ENCODE results near the gene NLE1. TPM values are rescaled to one million over a fixed set of nuclear protein-coding genes. Genes with fewer than 3 reads are reported as not detected.
"Not testable (repeated sequence)": the region's sequence is repeated elsewhere in the genome, so short reads cannot be mapped to it uniquely, and the experiment has no call there.

The NLE1 gene
- total RNA-seq, 1 donor from 2014 or later: 45.3 TPM

- Mint-ChIP-seq H3K4me3 (no peak overlapping the region), H3K27ac (no peak overlapping the region), H3K4me1 (peaks cover 2% of the 10 kb centered on the region), H3K27me3 (peaks cover 13% of the 10 kb centered on the region), H3K9me3 (peaks cover 4% of the 10 kb centered on the region), H3K36me3 (ENCODE audit: low read depth) (no peaks in the 10 kb centered on the region)
- intact Hi-C loops (cut with micrococcal nuclease): no loop called here
- no peak for DNase-seq
Measured at GRCh38 chr17:35154196-35155165, 12.4 kb upstream of the NLE1 start.

DNA sequence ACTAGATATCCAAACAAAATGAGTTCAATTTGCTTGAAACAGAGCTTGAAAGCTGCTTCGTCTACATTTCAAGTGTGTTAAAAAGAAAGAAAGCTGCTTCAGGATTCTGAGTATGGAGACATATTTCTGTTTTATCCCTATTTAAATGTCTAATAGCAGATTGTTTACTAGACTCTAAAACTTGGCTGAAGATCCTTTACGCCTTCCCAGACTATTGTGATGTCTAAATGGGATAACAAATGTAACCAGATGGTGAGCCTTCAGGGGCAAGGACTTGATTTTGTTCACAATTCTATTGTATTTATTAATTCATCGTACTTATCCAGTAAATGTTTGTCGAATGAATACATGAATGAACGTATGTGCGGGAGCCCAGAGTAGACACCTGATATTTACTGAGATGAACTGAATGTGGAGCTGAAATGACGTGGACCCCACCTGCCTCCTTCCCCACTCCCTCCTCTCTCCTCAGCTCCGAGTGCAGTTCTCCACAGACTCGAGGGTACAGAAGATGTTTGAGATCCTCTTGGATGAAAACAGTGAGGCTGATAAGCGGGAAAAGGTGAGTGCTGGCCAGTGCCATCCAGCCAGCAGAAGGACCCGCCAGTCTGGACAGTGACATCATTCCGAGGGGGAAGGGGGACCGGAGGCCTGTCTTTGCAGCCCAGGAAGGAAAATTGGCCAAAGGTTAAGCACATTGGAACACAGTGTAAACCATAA, 10.5 kb upstream of the NLE1 start:
- DNase-seq: no peak
- intact Hi-C loops (cut with micrococcal nuclease): no loop called here
- Mint-ChIP-seq H3K4me1 (peaks cover 2% of the 10 kb centered on the region), H3K36me3 (ENCODE audit: low read depth) (no peaks in the 10 kb centered on the region), H3K27me3 (peaks cover 10% of the 10 kb centered on the region), H3K27ac (no peak overlapping the region), H3K4me3 (no peak overlapping the region), H3K9me3 (no peaks in the 10 kb centered on the region)

DNA sequence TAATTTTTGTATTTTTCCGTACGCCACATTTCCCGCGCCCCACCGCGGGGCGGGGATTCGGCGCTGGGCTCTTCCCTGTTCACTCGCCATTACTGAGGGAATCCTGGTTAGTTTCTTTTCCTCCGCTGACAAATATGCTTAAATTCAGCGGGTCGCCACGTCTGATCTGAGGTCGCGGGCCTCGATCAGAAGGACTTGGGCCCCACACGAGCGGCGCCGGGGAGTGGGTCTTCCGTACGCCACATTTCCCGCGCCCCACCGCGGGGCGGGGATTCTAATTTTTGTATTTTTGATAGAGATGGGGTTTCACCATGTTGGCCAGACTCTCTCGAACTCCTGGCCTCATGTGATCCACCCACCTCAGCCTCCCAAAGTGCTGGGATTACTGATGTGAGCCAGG, 9.0 kb upstream of the NLE1 start:
- intact Hi-C loops (cut with micrococcal nuclease); DNase-seq; H3K4me3 Mint-ChIP-seq; H3K27ac Mint-ChIP-seq; H3K36me3 Mint-ChIP-seq (ENCODE audit: low read depth); H3K4me1 Mint-ChIP-seq; H3K9me3 Mint-ChIP-seq: not testable (repeated sequence)
- H3K27me3 Mint-ChIP-seq: peaks cover 10% of the 10 kb centered on the region

DNA sequence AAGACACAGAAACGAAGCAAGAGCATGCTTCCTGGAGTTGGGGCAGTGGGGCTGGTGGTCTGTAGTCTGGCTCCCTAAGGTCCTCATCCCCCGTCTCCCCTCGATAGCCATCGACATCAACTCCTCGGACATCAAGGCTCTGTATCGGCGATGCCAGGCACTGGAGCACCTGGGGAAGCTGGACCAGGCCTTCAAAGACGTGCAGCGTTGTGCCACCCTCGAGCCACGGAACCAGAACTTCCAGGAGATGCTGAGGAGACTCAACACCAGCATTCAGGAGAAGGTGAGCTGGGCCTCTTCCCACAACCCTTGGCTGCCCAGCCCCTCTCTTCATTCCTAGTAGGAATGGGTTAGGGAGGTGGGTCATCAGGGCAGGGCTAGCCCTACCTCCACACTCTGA, 7.8 kb upstream of the NLE1 start:
- no peak overlapping the region for H3K4me3 Mint-ChIP-seq
- H3K27me3 Mint-ChIP-seq: peaks cover 10% of the 10 kb centered on the region
- intact Hi-C loops (cut with micrococcal nuclease): loop anchor here (10.0 kb wide), 1 partner anchor 595 kb away; no protein-coding TSS in a partner anchor

DNA sequence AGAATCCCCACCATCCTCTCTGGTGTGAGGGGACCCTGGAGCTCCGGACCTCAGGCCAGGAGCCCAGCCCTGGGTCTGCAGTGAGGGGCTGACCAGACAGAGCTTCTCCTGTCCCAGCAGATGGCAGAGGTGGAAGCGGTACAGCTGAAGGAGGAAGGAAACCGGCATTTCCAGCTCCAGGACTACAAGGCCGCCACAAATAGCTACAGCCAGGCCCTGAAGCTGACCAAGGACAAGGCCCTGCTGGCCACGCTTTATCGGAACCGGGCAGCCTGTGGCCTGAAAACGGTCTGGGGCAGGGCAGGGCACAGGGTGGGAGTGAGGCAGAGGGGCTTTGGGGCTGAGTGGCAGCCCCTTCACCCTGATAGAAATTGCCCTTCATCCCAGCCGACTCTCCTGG, 6.0 kb upstream of the NLE1 start:
- Mint-ChIP-seq H3K36me3 (ENCODE audit: low read depth) (no peaks in the 10 kb centered on the region), H3K4me1 (peaks cover 6% of the 10 kb centered on the region), H3K27ac (no peak overlapping the region), H3K4me3 (no peak overlapping the region), H3K27me3 (peaks cover 8% of the 10 kb centered on the region), H3K9me3 (no peaks in the 10 kb centered on the region)
- no peak for DNase-seq
- intact Hi-C loops (cut with micrococcal nuclease): loop anchor here (10.0 kb wide), 1 partner anchor 597 kb away; no protein-coding TSS in a partner anchor

More for the DNA sequence above, 7.8 kb upstream of the NLE1 start:
- no peak for DNase-seq
- no peaks in the 10 kb centered on the region for H3K9me3 Mint-ChIP-seq
- no peak overlapping the region for H3K27ac Mint-ChIP-seq
- H3K36me3 Mint-ChIP-seq (ENCODE audit: low read depth): no peaks in the 10 kb centered on the region
- H3K4me1 Mint-ChIP-seq: no peaks in the 10 kb centered on the region

DNA sequence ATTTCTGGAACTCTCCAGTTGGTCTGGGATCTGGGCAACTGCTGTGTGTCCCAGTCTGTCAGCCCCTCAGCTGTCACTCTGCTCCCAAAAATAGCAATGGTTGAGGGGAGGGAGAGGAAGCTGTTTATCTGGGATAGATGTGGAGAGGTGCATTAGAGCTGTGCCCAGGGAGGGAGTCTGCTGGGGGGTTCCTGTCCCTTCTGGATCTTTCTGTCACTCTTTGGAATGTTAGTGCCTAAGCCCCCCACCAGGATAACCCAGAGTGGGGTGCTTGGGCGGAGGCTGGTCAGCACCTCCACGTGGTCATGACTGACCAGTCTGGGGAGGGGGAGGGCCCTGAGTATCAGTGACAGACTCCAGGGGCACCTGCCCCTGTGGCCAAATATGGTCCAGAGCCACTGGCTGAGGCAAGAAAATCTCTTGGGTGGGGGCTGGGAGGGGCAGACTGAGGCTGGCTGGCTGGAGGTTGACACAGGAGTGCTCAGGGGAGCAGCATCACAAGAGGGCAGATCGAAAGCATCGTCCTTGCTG, 5.3 kb upstream of the NLE1 start, which contains the start of gene UNC45B:
Gene UNC45B, plus strand, starts transcription at position 443 of the 531 bp plus-strand sequence. CDS start 447 bp downstream, outside the sequence.
- intact Hi-C loops (cut with micrococcal nuclease): loop anchor here (10.0 kb wide), 1 partner anchor 597 kb away; no protein-coding TSS in a partner anchor
- no peaks in the 10 kb centered on the region for H3K9me3 Mint-ChIP-seq
- H3K27me3 Mint-ChIP-seq: peaks cover 4% of the 10 kb centered on the region
- no peak within 1 kb of the TSS for H3K4me3 Mint-ChIP-seq
- H3K36me3 Mint-ChIP-seq (ENCODE audit: low read depth): no peaks in the 10 kb centered on the region
- DNase-seq: no peak
- H3K27ac Mint-ChIP-seq: no peak within 1 kb of the TSS
- peaks cover 7% of the 10 kb centered on the region for H3K4me1 Mint-ChIP-seq

- Mint-ChIP-seq H3K36me3 (ENCODE audit: low read depth) (peaks cover 1% of the 10 kb centered on the region), H3K27ac (no peak overlapping the region), H3K9me3 (no peaks in the 10 kb centered on the region), H3K4me1 (peaks cover 10% of the 10 kb centered on the region), H3K4me3 (no peak overlapping the region), H3K27me3 (no peaks in the 10 kb centered on the region)
- intact Hi-C loops (cut with micrococcal nuclease): loop anchor here (10.0 kb wide), 1 partner anchor 598 kb away; no protein-coding TSS in a partner anchor
- DNase-seq: no peak
Measured at GRCh38 chr17:35146214-35146833, 4.2 kb upstream of the NLE1 start.

GRCh38 chr17:35144840-35145239, 2.7 kb upstream of the NLE1 start:
- H3K4me1 Mint-ChIP-seq: peaks cover 14% of the 10 kb centered on the region
- peaks cover 1% of the 10 kb centered on the region for H3K36me3 Mint-ChIP-seq (ENCODE audit: low read depth)
- H3K27ac Mint-ChIP-seq: no peak overlapping the region
- H3K27me3 Mint-ChIP-seq: no peaks in the 10 kb centered on the region
- DNase-seq: no peak
- intact Hi-C loops (cut with micrococcal nuclease): loop anchor here (10.0 kb wide), 1 partner anchor 600 kb away; no protein-coding TSS in a partner anchor
- H3K9me3 Mint-ChIP-seq: no peaks in the 10 kb centered on the region
- no peak overlapping the region for H3K4me3 Mint-ChIP-seq

GRCh38 chr17:35142467-35142796, 329 bp upstream of the NLE1 start:
- Mint-ChIP-seq H3K36me3 (ENCODE audit: low read depth) (peaks cover 16% of the 10 kb centered on the region), H3K27me3 (no peaks in the 10 kb centered on the region), H3K4me3 (peak overlapping the region; percentile 83), H3K9me3 (no peaks in the 10 kb centered on the region), H3K4me1 (peaks cover 17% of the 10 kb centered on the region), H3K27ac (peak overlapping the region; percentile 81)
- intact Hi-C loops (cut with micrococcal nuclease): loop anchor here (1.0 to 10.0 kb wide), 3 partner anchors 72 to 602 kb away; partner anchors contain the start of gene SLFN5
- DNase-seq: no peak

DNA sequence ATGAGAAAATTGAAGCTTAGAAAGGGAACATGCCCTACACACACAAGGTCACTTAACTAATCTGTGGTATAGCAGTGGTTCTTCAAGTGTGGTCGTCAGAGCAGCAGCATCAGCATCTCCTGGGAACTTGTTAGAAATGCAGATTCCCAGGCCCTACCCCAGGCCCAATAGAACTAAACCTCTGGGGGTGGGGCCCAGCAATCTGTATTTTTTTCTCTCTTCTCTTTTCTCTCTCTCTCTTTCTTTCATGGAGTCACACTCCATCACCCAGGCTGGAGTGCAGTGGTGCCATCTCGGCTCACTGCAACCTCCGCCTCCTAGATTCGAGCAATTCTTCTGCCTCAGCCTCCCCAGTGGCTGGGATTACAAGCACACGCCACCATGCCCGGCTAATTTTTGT, 3.9 kb downstream of the NLE1 start:
- H3K4me3 Mint-ChIP-seq: no peak overlapping the region
- peaks cover 54% of the 10 kb centered on the region for H3K36me3 Mint-ChIP-seq (ENCODE audit: low read depth)
- H3K4me1 Mint-ChIP-seq: peaks cover 13% of the 10 kb centered on the region
- H3K9me3 Mint-ChIP-seq: no peaks in the 10 kb centered on the region
- no peaks in the 10 kb centered on the region for H3K27me3 Mint-ChIP-seq
- intact Hi-C loops (cut with micrococcal nuclease): no loop called here
- DNase-seq: no peak
- no peak overlapping the region for H3K27ac Mint-ChIP-seq

DNA sequence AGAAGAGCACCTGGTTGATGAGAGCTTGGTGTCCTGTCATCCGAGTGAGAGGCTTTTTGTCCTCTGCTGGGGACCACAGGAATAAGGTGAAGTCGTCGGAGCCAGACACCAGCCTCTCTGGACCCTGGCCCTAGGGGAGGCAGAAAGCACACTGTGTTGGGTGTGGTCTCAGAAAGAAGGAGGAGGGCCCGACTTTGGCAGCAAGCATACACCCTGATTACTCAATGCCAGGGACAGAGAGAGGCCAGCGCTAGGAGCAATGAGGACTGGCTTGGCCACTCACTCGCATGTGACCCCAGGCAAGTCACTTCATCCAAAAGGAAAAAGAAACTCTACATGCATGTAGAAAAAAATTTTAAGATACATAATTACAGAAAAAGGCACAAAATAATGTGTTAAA, 6.8 kb downstream of the NLE1 start:
- Mint-ChIP-seq H3K36me3 (ENCODE audit: low read depth) (peaks cover 73% of the 10 kb centered on the region), H3K9me3 (no peaks in the 10 kb centered on the region), H3K27me3 (no peaks in the 10 kb centered on the region), H3K4me1 (peaks cover 5% of the 10 kb centered on the region), H3K4me3 (no peak overlapping the region), H3K27ac (no peak overlapping the region)
- DNase-seq: no peak
- intact Hi-C loops (cut with micrococcal nuclease): no loop called here

DNA sequence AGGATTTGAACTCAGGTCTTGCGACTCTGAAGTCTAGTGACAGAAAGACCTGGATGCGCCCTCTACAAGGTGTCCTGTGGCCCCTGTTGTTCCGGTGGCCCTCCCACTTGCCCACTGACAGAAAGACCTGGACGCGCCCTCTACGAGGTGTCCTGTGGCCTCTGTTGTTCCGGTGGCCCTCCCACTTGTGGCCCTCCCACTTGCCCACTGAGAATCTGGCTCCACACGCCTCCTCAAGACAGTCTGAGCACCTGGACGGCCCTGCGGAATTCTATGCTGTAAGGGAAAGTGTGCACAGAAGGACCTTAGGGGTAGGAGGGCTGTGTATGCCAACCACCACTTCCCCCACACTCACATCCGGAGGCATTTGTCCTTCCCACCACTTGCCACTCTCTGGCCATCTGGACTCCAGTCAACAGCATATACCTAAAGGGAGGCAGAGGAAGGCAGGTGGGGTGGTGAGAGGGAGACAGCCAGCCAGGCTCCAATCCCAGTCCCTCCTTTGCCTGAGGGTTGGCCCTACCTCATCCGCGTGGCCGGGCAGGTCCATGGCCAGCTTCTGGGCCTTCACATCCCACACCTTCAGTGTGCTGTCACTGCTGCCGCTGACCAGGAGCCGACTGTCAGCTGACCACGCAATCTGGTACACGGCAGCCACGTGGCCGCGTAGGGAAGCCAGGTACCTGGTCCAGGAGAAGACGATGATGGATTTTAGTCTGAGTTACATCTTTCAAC, 9.1 kb downstream of the NLE1 start:
- Mint-ChIP-seq H3K27me3 (no peaks in the 10 kb centered on the region), H3K9me3 (no peaks in the 10 kb centered on the region)

GRCh38 chr17:35132099-35132498, 10.0 kb downstream of the NLE1 start:
- Mint-ChIP-seq H3K27me3 (no peaks in the 10 kb centered on the region), H3K4me1 (peaks cover 2% of the 10 kb centered on the region), H3K27ac (no peak overlapping the region), H3K36me3 (ENCODE audit: low read depth) (peaks cover 58% of the 10 kb centered on the region), H3K9me3 (no peaks in the 10 kb centered on the region), H3K4me3 (no peak overlapping the region)
- DNase-seq: no peak
- intact Hi-C loops (cut with micrococcal nuclease): no loop called here

More for the DNA sequence above, 9.1 kb downstream of the NLE1 start:
- Mint-ChIP-seq H3K4me1 (peaks cover 2% of the 10 kb centered on the region), H3K36me3 (ENCODE audit: low read depth) (peaks cover 65% of the 10 kb centered on the region), H3K27ac (no peak overlapping the region), H3K4me3 (no peak overlapping the region)
- intact Hi-C loops (cut with micrococcal nuclease): no loop called here
- no peak for DNase-seq
